Spleen (tissue), 7 donors: ENCODE measurements around the gene FBXL17.

ENCODE experiments used
- CTCF ChIP-seq, 11 experiments: fragments of 200-600 bp in 7 of 11; fragments of 450-650 bp in 4 of 11; sonication (generic) in 4 of 11; IDR thresholded peaks in 8 of 11; conservative IDR thresholded peaks in 3 of 11; 1 replicate in 7 of 11; 2 replicates in 4 of 11; pipeline versions ENCODE4 v1.4.0 to v1.8.0; 2016 to 2021; ENCODE audit warnings: antibody characterized with exemption in 11 of 11, inconsistent platforms in 4 of 11, mild to moderate bottlenecking in 1 of 11
- POLR2A ChIP-seq, 3 donors: fragments of 450-650 bp; IDR thresholded peaks; one replicate each; pipeline ENCODE4 v1.5.1; 2017; ENCODE audit warnings: antibody characterized with exemption in 3 of 3, mild to moderate bottlenecking in 1 of 3
- donor health status: DM: no; HTN: no; CAD: no; lungs with moderate emphysema.
- donor health status: DM: no; HTN: no; CAD: no.
- donor health status: DM: no; HTN: no; CAD: no.

- TF ChIP-seq CTCF (IDR thresholded peaks at IDR 0.05 in 8 of 11, conservative IDR thresholded peaks at IDR 0.05 in 3 of 11) (no peak), POLR2A (IDR thresholded peaks at IDR 0.05) (no peak)
Observed at GRCh38 chr5:107900721-107901120, 481.2 kb downstream of the FBXL17 start.
